HUES6 (cell line): ENCODE data around the gene MEGF6.

Experiments used
- H3K27ac ChIP-seq: 2 replicates; pipeline ENCODE4 v1.7.0; 2013; ENCODE audit warnings: low read depth, mild to moderate bottlenecking, low read length, inconsistent platforms
- H3K27me3 ChIP-seq: 2 replicates; pipeline ENCODE4 v1.6.1; 2013; ENCODE audit warnings: low read length; ENCODE audit not compliant: control insufficient read depth, insufficient read depth
- H3K36me3 ChIP-seq: 2 replicates; pipeline ENCODE4 v1.6.1; 2013; ENCODE audit warnings: low read length; ENCODE audit not compliant: control insufficient read depth, insufficient read depth
- H3K4me1 ChIP-seq: 2 replicates; pipeline ENCODE4 v1.6.1; 2013; ENCODE audit warnings: low read length; ENCODE audit not compliant: control insufficient read depth, insufficient read depth
- H3K4me3 ChIP-seq: 2 replicates; pipeline ENCODE4 v1.5.1; 2013; ENCODE audit warnings: low read depth, low read length
- H3K9ac ChIP-seq: one replicate; pipeline ENCODE4 v1.6.1; 2013; ENCODE audit warnings: mild to moderate bottlenecking, low read length
- H3K9me3 ChIP-seq: 2 replicates; pipeline ENCODE4 v1.6.1; 2013; ENCODE audit warnings: low read depth, low read length; ENCODE audit not compliant: control insufficient read depth, insufficient read depth

The MEGF6 gene

DNA sequence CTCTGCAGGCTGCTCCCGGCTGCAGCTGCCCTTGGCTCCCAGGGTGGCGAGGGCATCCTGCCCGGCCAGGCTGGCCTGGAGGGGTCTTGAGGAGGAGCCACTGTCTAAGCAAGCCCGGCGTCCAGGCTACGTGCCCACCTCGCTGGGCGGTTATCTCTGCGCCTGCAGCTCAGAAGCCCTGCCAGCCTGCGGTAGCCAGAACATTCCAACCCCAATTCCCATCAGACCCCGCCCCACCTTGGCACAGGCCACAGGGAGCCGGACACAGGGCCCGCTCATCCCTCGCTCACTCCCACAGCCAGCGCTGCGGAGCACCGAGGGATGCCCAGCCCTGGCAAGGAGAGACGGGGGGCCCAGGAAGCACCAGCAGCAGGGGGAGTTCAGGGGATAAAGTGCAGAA is 53.9 kb downstream of the MEGF6 start:
- no peaks in the 10 kb centered on the region for H3K36me3 ChIP-seq
- H3K4me1 ChIP-seq, result peaks cover 3% of the 10 kb centered on the region; the same call in 1 of the 2 replicates
- no peaks in the 10 kb centered on the region for H3K27me3 ChIP-seq
- no peak overlapping the region for H3K27ac ChIP-seq
- H3K9me3 ChIP-seq, result no peaks in the 10 kb centered on the region
- H3K9ac ChIP-seq, result no peak overlapping the region
- H3K4me3 ChIP-seq, result no peak overlapping the region

DNA sequence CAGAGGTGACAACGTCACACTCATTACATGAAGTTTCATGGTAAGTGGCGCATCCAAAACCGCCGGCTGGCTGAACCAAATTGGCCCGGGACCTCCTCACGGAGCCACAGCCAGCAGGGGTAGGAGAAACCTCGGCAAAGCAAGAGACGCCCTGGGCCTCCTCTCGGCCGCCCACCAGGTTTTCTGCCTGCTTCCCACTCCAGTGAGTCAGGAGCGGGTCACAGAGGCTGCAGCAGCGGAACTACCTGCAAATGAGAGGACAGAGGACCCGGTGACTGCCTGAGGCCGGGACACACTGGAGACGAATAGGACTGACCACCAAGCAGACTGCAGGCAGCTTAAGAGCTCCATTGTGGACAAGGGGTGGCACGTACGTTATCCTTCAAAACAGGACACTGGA is 55.0 kb downstream of the MEGF6 start:
- H3K4me1 ChIP-seq, result peaks cover 3% of the 10 kb centered on the region; the same call in 1 of the 2 replicates
- no peaks in the 10 kb centered on the region for H3K36me3 ChIP-seq
- no peak overlapping the region for H3K27ac ChIP-seq
- H3K9me3 ChIP-seq, result no peaks in the 10 kb centered on the region
- no peak overlapping the region for H3K4me3 ChIP-seq
- no peak overlapping the region for H3K9ac ChIP-seq
- H3K27me3 ChIP-seq, result no peaks in the 10 kb centered on the region

DNA sequence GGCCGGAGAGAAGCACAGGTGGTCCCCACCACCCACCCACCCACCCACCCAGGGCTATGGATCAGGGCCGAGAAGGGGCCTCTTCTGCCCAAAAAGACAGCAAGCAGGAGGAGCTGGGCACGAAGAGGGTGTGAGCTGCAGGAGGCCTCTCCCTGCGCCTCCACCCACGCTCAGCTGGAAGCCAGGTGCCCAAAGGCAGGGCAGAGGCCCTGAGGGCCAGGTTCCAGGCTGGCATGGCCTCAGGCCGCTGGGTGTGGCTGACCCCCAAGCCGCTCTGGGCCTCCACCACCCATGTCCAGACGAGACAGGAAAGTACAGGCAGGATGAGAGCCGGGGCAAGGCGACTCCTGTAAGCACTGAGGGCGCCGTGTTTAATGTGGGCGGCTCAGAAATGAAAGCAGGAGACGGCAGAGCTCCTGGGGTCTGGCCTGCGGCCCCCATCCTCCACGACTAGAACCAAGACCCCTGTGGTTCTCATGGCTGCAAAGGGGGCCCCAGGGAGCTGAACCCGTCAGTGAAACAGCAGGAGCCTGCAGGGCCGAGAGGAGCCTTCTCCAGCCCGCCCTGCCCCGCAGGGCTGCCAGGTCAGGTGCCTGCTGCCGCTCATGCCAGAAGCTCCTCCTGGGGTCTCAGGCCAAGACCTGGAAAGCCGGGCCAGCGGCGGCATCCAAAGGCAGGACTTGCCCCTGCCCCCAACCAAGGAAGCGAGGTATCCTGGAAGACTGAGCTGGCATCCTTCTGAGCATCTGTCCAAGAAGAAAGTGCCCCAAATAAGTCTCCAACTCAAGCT is 56.0 kb downstream of the MEGF6 start:
- Histone ChIP-seq H3K27me3 (no peaks in the 10 kb centered on the region), H3K27ac (no peak overlapping the region), H3K9ac (no peak overlapping the region), H3K36me3 (no peaks in the 10 kb centered on the region), H3K4me1 (peaks cover 3% of the 10 kb centered on the region; the same call in 1 of the 2 replicates), H3K9me3 (no peaks in the 10 kb centered on the region), H3K4me3 (no peak overlapping the region)

DNA sequence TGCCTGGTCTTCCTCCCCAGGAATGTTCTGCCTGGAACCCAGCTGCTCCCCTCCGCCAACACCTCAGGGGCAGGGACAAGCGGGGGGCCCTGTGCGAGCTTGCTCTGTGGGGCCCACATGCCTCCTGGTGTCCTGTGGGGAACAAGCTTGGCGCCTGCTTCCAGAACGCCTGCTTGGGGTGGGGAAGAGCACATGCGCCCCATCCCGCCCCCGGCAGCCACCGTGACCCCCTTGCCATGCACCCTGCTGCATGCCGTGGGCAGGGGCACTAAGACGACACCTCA is 57.4 kb downstream of the MEGF6 start:
- no peak overlapping the region for H3K9ac ChIP-seq
- H3K4me1 ChIP-seq, result peaks cover 3% of the 10 kb centered on the region; the same call in 1 of the 2 replicates
- no peak overlapping the region for H3K4me3 ChIP-seq
- no peak overlapping the region for H3K27ac ChIP-seq
- no peaks in the 10 kb centered on the region for H3K36me3 ChIP-seq
- H3K9me3 ChIP-seq, result no peaks in the 10 kb centered on the region
- no peaks in the 10 kb centered on the region for H3K27me3 ChIP-seq

DNA sequence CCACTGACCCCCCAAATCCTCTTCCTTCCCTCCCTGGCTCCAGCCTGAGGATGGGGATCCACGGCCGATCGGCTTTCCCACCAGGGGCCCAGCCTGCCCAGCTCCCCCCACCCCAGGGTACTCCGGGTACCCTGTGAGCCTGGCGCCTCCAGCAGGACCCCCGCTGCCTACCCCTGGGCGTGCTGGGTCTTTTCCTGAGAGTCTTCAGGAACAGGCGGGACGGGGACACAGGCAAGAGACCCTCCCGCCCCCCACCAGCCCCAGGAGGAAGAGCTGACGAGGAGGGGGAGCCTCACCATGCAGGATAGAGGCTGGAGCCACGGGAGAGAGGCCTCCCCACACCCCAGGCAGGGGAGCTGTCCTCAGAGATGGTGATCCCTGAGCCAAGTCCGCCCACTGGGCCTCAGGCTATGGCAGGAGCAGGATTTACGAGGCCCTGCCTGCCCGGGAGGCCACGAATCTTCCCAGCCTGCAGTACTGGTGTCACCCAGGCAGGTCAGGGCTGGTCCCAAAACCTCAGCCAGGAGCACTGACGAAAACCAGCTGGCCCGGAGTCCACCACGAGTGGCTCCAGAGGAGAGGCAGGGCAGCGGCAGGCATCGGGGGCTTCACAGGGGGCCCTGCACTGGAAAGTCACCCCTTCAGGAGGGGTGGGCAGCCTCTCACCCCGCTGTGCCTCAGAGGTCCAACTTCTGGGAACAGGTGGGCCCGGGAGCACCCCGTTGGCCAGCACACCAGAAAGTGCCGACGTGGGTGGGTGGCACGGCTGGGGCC is 58.0 kb downstream of the MEGF6 start:
- Histone ChIP-seq H3K4me1 (peaks cover 3% of the 10 kb centered on the region; the same call in 1 of the 2 replicates), H3K27me3 (no peaks in the 10 kb centered on the region), H3K4me3 (no peak overlapping the region), H3K27ac (no peak overlapping the region; the same call in 1 of the 2 replicates), H3K9me3 (no peaks in the 10 kb centered on the region), H3K9ac (no peak overlapping the region), H3K36me3 (no peaks in the 10 kb centered on the region)

DNA sequence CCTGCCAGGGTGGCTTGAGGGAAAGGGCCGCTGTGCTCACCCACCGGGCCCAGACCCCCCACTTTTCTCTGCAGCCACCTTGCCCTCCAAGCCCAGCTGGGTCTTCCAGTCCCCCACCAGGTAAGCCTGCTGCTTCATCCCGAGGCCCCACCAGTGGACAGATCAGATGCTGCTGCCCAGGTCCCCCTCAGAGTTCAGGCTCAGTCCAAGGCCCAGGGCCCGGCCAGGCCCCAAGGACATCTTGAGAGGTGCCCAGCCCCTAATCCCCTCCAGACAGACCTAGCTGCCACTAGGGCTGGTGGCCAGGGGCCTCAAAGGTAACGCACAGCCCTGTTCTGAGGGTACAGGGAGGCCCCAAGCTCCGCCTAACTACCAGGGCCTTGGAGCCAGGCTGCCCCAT is 58.6 kb downstream of the MEGF6 start:
- Histone ChIP-seq H3K9ac (no peak overlapping the region), H3K4me1 (peaks cover 7% of the 10 kb centered on the region; the same call in 1 of the 2 replicates), H3K27me3 (no peaks in the 10 kb centered on the region), H3K4me3 (no peak overlapping the region), H3K9me3 (no peaks in the 10 kb centered on the region), H3K36me3 (no peaks in the 10 kb centered on the region), H3K27ac (no peak overlapping the region)

DNA sequence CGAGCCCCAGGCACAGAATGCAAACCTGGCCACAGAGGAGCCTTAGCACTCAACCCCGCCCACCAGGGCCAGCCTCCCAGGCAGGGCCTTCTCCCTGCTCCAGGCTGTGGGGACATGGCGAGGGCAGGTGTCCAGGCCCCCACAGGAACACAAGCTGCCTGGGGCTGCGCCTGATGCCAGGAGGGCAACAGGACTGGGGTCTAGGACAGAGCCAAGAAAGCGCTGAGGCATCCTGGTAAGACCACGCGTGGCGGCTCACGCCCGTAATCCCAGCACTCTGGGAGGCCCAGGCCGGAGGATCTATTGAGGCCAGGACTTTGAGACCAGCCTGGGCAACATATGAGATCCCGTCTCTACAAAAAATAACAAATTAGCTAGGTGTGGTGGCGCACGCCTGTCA is 59.1 kb downstream of the MEGF6 start:
- H3K27ac ChIP-seq, result no peak overlapping the region
- no peak overlapping the region for H3K4me3 ChIP-seq
- no peaks in the 10 kb centered on the region for H3K9me3 ChIP-seq
- H3K9ac ChIP-seq, result no peak overlapping the region
- no peaks in the 10 kb centered on the region for H3K27me3 ChIP-seq
- H3K4me1 ChIP-seq, result peaks cover 13% of the 10 kb centered on the region; the same call in 1 of the 2 replicates
- no peaks in the 10 kb centered on the region for H3K36me3 ChIP-seq

DNA sequence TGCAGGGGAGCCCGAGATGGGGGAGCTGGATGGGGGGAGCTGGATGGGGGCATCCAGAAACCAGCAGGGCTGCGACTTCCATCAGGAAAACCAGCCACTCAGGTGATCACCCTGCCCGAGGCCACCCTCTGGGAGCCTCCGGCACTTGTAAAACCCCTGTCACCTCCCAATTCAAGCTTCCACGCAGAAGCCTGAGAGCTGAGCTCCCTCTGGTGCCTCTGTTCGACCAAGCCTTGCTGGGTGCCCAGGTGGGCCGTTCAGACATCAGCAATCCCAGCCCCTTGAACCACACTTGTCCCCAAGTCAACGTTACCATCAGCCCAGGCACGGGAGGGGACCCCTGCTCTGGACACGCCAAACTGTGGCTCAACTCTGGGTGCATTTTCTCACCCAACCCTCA is 59.6 kb downstream of the MEGF6 start:
- Histone ChIP-seq H3K4me3 (no peak overlapping the region), H3K9ac (no peak overlapping the region), H3K36me3 (no peaks in the 10 kb centered on the region), H3K4me1 (peaks cover 15% of the 10 kb centered on the region; the same call in 1 of the 2 replicates), H3K27me3 (no peaks in the 10 kb centered on the region), H3K27ac (no peak overlapping the region), H3K9me3 (no peaks in the 10 kb centered on the region)

DNA sequence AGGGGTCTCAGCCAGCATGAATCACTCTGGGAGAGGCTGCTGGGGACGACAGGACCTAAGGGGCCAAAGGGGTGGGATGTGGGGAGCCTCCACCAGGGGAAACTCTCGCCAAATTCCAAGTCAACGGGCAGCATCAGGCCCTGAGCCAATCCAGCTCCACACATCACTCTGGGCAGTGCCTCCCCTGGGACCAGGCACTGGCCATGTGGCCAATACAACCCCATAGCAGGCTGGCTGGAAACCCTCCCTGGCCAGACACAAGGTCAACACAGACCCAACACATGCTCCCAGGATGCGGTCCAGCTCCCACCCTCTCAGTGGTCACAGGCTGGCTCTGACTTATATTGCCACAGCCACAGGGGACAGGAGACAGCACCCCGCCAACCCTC is 60.0 kb downstream of the MEGF6 start:
- Histone ChIP-seq H3K27ac (no peak overlapping the region), H3K36me3 (no peaks in the 10 kb centered on the region), H3K27me3 (no peaks in the 10 kb centered on the region), H3K9me3 (no peaks in the 10 kb centered on the region), H3K4me1 (peaks cover 15% of the 10 kb centered on the region; the same call in 1 of the 2 replicates), H3K9ac (no peak overlapping the region), H3K4me3 (no peak overlapping the region)

DNA sequence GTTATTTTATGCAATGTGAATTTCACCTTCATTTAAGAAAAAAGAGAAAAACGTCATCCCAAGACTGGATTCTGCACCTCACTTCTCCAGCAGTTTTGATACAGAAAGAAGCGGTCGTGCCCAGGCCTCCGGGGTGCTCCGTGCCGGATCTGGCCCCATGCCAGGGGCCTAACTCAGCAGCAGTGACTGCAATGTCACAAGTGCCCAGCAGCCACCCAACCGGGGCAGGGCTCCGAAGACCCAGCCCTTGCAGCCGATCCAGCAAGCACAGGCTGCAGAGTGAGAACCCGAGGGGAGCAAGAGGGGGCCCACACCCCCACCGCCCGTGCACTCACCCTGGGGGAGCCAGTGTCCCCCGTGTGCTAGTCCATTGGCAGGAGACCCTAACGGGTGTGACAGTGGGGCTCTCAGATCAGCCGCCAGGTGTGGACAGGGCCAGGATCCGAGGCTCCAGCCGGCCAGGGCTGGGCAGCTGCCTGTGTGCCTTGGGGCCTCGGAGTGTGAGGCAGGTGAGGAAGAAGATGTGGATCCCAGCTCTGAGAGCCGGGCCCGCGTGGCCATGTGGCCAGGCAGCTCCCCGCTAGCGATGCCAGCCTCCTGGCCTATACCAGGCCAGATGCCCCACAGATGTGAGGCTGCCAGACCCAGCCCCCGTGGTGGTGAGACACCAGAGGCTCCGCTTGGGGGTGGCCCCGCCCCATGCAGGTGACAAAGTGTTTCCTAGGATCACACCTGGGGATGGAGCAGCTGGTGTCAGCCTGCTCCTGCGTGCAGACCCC is 60.6 kb downstream of the MEGF6 start:
- Histone ChIP-seq H3K9me3 (no peaks in the 10 kb centered on the region), H3K27ac (no peak overlapping the region), H3K36me3 (no peaks in the 10 kb centered on the region), H3K4me1 (peaks cover 18% of the 10 kb centered on the region; the same call in 1 of the 2 replicates), H3K9ac (no peak overlapping the region), H3K27me3 (no peaks in the 10 kb centered on the region), H3K4me3 (no peak overlapping the region)
